PFSK-1 (cell line): Measurements from ENCODE around the gene EPAS1.

ENCODE experiments used
- FOXP2 ChIP-seq: optimal IDR thresholded peaks from 2 replicates; pipeline ENCODE3; 2011; ENCODE audit warnings: borderline replicate concordance, control low read depth, inconsistent platforms; ENCODE audit not compliant: insufficient read depth; ENCODE audit errors: extremely low read length, extremely low read depth
- POLR2AphosphoS5 ChIP-seq: IDR thresholded peaks from 2 replicates; pipeline ENCODE4 v1.6.1; 2012; ENCODE audit warnings: low read depth, mild to moderate bottlenecking, control low read depth, low read length, moderate library complexity
- REST ChIP-seq, 2 experiments: IDR thresholded peaks; 2 replicates each; pipeline versions ENCODE4 v1.6.1 to v1.8.0; 2011 to 2012; ENCODE audit warnings: low read depth in 2 of 2, low read length in 2 of 2, control low read depth in 1 of 2, inconsistent platforms in 1 of 2, mild to moderate bottlenecking in 1 of 2, moderate library complexity in 1 of 2; ENCODE audit not compliant: insufficient read depth in 1 of 2
- SIN3A ChIP-seq: IDR thresholded peaks from 2 replicates; pipeline ENCODE4 v1.6.1; 2012; ENCODE audit warnings: mild to moderate bottlenecking, low read length, moderate library complexity, borderline replicate concordance; ENCODE audit not compliant: insufficient read depth
- TAF1 ChIP-seq: IDR thresholded peaks from 2 replicates; pipeline ENCODE4 v1.6.1; 2012; ENCODE audit warnings: low read length, control low read depth, borderline replicate concordance; ENCODE audit not compliant: insufficient read depth

The EPAS1 gene

GRCh38 chr2:46296216-46296839 lies 879 bp upstream of the EPAS1 start:
- TF ChIP-seq POLR2AphosphoS5, result no peak
- TF ChIP-seq TAF1, result no peak
- TF ChIP-seq SIN3A, result no peak
- TF ChIP-seq REST (IDR thresholded peaks at IDR 0.05; ENCODE audit: insufficient read depth in 1 of 2, low read depth in 2 of 2, low read length in 2 of 2), result no peak
- TF ChIP-seq FOXP2, result no peak

DNA sequence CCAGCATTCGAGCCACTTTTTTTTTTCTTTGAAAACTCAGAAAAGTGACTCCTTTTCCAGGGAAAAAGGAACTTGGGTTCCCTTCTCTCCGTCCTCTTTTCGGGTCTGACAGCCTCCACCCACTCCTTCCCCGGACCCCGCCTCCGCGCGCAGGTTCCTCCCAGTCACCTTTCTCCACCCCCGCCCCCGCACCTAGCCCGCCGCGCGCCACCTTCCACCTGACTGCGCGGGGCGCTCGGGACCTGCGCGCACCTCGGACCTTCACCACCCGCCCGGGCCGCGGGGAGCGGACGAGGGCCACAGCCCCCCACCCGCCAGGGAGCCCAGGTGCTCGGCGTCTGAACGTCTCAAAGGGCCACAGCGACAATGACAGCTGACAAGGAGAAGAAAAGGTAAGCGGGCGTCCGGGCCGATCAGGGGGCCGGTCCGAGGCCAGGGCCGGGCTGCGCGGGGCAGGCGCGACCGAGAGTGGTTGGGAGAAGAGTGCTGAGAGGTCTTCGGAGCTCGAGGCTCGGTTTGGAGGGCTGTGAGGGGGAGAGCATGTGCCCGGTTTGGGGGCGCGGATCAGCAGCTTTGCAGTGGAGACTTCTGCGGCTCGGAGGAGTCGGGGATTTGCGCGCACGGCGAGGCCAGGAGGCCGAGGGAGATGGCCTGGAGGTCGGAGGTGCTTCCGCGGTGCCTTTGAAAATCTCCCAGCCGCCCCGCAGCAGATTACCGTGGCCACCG lies 502 bp downstream of the EPAS1 start:
- TF ChIP-seq SIN3A (peak; percentile 61; the same call in 1 of the 2 replicates), FOXP2 (no peak), TAF1 (no peak), POLR2AphosphoS5 (0 out of 2 replicates have a peak, but pooled peaks have one; percentile 2), REST (IDR thresholded peaks at IDR 0.05; ENCODE audit: insufficient read depth in 1 of 2, low read depth in 2 of 2, low read length in 2 of 2) (no peak)

DNA sequence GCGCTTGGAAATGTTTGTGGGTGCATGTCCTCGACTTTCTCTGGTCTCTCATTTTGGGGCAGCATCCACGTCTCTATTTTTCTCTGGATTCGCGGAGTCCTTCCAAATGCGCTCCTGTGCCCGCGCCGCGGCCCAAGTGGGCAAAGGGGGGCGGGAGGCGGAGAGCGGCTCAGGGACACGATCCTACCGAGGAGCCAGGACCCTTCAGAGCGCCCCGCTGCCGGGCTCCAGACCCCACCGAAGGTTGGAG lies 990 bp downstream of the EPAS1 start:
- TF ChIP-seq TAF1 (0 out of 2 replicates have a peak, but pooled peaks have one; percentile 21), POLR2AphosphoS5 (no peak)

- TF ChIP-seq POLR2AphosphoS5 (no peak), SIN3A (peak; percentile 83; the same call in 1 of the 2 replicates), TAF1 (no peak), REST (IDR thresholded peaks at IDR 0.05; ENCODE audit: insufficient read depth in 1 of 2, low read depth in 2 of 2, low read length in 2 of 2) (no peak), FOXP2 (no peak)
Observed at GRCh38 chr2:46298522-46299353, 1.5 kb downstream of the EPAS1 start.

GRCh38 chr2:46299365-46300263 lies 2.4 kb downstream of the EPAS1 start:
- no peak for TF ChIP-seq FOXP2
- TF ChIP-seq TAF1, result no peak
- no peak for TF ChIP-seq POLR2AphosphoS5
- no peak for TF ChIP-seq SIN3A
- no peak for TF ChIP-seq REST (IDR thresholded peaks at IDR 0.05; ENCODE audit: insufficient read depth in 1 of 2, low read depth in 2 of 2, low read length in 2 of 2)
